ENCODE data around the gene PRPS1L1.

The PRPS1L1 gene

GRCh38 chr7:18027628-18028027, at the start of gene PRPS1L1:
Gene PRPS1L1 (minus strand): TSS chr7:18027846.
- DNase-seq (ENCODE audit: low read depth in 2 of 2): no peak

- DNase-seq (ENCODE audit: low read depth in 2 of 2): no peak
These were observed 48.8 kb upstream of the PRPS1L1 start for GRCh38 chr7:18076461-18076860.

- DNase-seq (ENCODE audit: low read depth in 2 of 2): no peak
These were observed 41.1 kb upstream of the PRPS1L1 start for GRCh38 chr7:18068745-18069144.

GRCh38 chr7:18064242-18064838, 36.7 kb upstream of the PRPS1L1 start:
- DNase-seq (ENCODE audit: low read depth in 2 of 2): no peak

- no peak for DNase-seq (ENCODE audit: low read depth in 2 of 2)
These were observed 35.7 kb upstream of the PRPS1L1 start for GRCh38 chr7:18063149-18063901.

- DNase-seq (ENCODE audit: low read depth in 2 of 2): no peak
These were observed 31.5 kb upstream of the PRPS1L1 start for GRCh38 chr7:18059171-18059570.

- no peak for DNase-seq (ENCODE audit: low read depth in 2 of 2)
These were observed 26.3 kb upstream of the PRPS1L1 start for GRCh38 chr7:18053941-18054340.

- DNase-seq (ENCODE audit: low read depth in 2 of 2): no peak
These were observed 25.7 kb upstream of the PRPS1L1 start for GRCh38 chr7:18053177-18053928.

- no peak for DNase-seq (ENCODE audit: low read depth in 2 of 2)
These were observed 21.6 kb upstream of the PRPS1L1 start for GRCh38 chr7:18049262-18049661.

- no peak for DNase-seq (ENCODE audit: low read depth in 2 of 2)
These were observed 19.0 kb upstream of the PRPS1L1 start for GRCh38 chr7:18046601-18047000.

- no peak for DNase-seq (ENCODE audit: low read depth in 2 of 2)
These were observed 17.5 kb upstream of the PRPS1L1 start for GRCh38 chr7:18045171-18045570.

GRCh38 chr7:18041191-18041590, 13.5 kb upstream of the PRPS1L1 start:
- no peak for DNase-seq (ENCODE audit: low read depth in 2 of 2)

GRCh38 chr7:18040196-18040595, 12.6 kb upstream of the PRPS1L1 start:
- DNase-seq (ENCODE audit: low read depth in 2 of 2): no peak

GRCh38 chr7:18038382-18038781, 10.7 kb upstream of the PRPS1L1 start:
- no peak for DNase-seq (ENCODE audit: low read depth in 2 of 2)

- no peak for DNase-seq (ENCODE audit: low read depth in 2 of 2)
These were observed 10.0 kb upstream of the PRPS1L1 start for GRCh38 chr7:18037609-18038008.

GRCh38 chr7:18036783-18037182, 9.1 kb upstream of the PRPS1L1 start:
- no peak for DNase-seq (ENCODE audit: low read depth in 2 of 2)

- no peak for DNase-seq (ENCODE audit: low read depth in 2 of 2)
These were observed 3.1 kb upstream of the PRPS1L1 start for GRCh38 chr7:18030758-18031157.

GRCh38 chr7:18020138-18020715, 7.4 kb downstream of the PRPS1L1 start:
- DNase-seq (ENCODE audit: low read depth in 2 of 2): no peak

- no peak for DNase-seq (ENCODE audit: low read depth in 2 of 2)
These were observed 8.1 kb downstream of the PRPS1L1 start for GRCh38 chr7:18019555-18019954.

GRCh38 chr7:18018296-18019215, 9.1 kb downstream of the PRPS1L1 start:
- no peak for DNase-seq (ENCODE audit: low read depth in 2 of 2)
